Measurements from ENCODE around the gene MAST2. TPM values are rescaled to one million over a fixed set of nuclear protein-coding genes. Genes with fewer than 3 reads are reported as not detected.
A peak's percentile ranks its signal among the peaks of the same experiment; 100 is the strongest.

Gene MAST2
- total and polyA plus RNA-seq, 2 of the 4 experiments (the other 2 are of a cell fraction), result 14.2 to 41.0 TPM

DNA sequence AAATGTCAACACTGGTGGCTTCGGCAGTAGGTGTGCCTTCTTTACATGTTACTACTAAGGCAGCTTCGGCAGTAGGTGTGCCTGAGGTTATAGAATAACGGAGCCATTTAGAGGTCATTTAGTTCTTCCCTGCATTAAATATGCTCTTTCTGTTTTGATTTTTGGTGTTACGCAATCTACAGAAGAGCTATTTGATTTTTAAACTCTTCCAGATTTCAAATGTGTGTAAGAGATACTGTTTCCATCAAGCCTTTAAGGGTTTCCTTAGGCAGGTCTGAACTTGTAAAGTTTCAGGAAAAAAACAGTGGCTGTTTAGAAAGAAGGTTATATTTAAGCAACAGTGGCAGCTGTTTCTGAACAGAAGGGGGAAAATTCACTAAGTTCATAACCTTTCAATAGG is 274.2 kb downstream of the MAST2 start:
- no peak overlapping the region for H3K4me2 ChIP-seq (ENCODE audit: low read depth, low read length)
- H3K79me1 ChIP-seq (ENCODE audit: low read depth in 1 of 2, low read length in 2 of 2), result peaks cover 0 to 4% of the 10 kb centered on the region in 2 experiments; a peak in 1 of 4 replicates
- no peak overlapping the region for H4K91ac ChIP-seq (ENCODE audit: insufficient read depth, low read depth, low read length)
- H3K4me1 ChIP-seq (ENCODE audit: control insufficient read depth, insufficient read depth, low read length), result no peaks in the 10 kb centered on the region
- no peak overlapping the region for H4K8ac ChIP-seq (ENCODE audit: low read depth in 2 of 2, low read length in 2 of 2)
- no peak overlapping the region for H3K14ac ChIP-seq (replicated peaks; ENCODE audit: low read depth, low read length)
- DNase-seq, result no peak
- H2AFZ ChIP-seq (replicated peaks; ENCODE audit: low read length, poor library complexity), result no peak overlapping the region
- ChIA-PET POLR2A (ENCODE audit: unreplicated experiment) (no interaction called here), CTCF (interaction anchor here (0.6 kb wide), 1 partner anchor 15 kb away, joined by 3 read pairs; no protein-coding TSS in a partner anchor)
- no peak overlapping the region for H2AK5ac ChIP-seq (ENCODE audit: low read depth, low read length)
- H3K9ac ChIP-seq (ENCODE audit: low read depth, low read length), result no peak overlapping the region
- H2BK15ac ChIP-seq (ENCODE audit: low read depth, low read length), result no peak overlapping the region
- H3K9me1 ChIP-seq (ENCODE audit: insufficient read depth, low read length), result no peaks in the 10 kb centered on the region
- H3K27ac ChIP-seq (ENCODE audit: insufficient read depth, low read length), result no peak overlapping the region
- H2BK5ac ChIP-seq (ENCODE audit: low read depth, low read length, poor library complexity, severe bottlenecking), result no peak overlapping the region
- H3K4ac ChIP-seq (ENCODE audit: low read depth, low read length), result no peak overlapping the region
- H3K4me3 ChIP-seq (ENCODE audit: insufficient read depth, low read depth, low read length), result no peak overlapping the region
- no peaks in the 10 kb centered on the region for H4K20me1 ChIP-seq (ENCODE audit: insufficient read depth, low read length)
- no peak overlapping the region for H3K23ac ChIP-seq (ENCODE audit: low read depth, low read length)
- intact Hi-C loops (cut with micrococcal nuclease), result loop anchor here (5.0 kb wide), 1 partner anchor 40 kb away; no protein-coding TSS in a partner anchor
- TF ChIP-seq CEBPB (IDR thresholded peaks at IDR 0.05; ENCODE audit: low read depth, low read length), result peak; percentile 94
- no peak for TF ChIP-seq RAD21 (IDR thresholded peaks at IDR 0.05; ENCODE audit: low read length)
- no peak overlapping the region for H2AK9ac ChIP-seq (replicated peaks; ENCODE audit: low read depth, low read length, poor library complexity)
- dilution Hi-C loops (cut with HindIII; ENCODE audit: low sequenced_read_pairs, unreplicated experiment), result no loop called here
- in situ Hi-C loops (cut with MboI; ENCODE audit: low sequenced_read_pairs), result no loop called here
- no peak overlapping the region for H3K18ac ChIP-seq (ENCODE audit: low read depth, low read length)
- H3K9me3 ChIP-seq (ENCODE audit: control insufficient read depth, insufficient read depth, low read length), result no peaks in the 10 kb centered on the region
- ATAC-seq (ENCODE audit: low read depth), result no peak
- 0 out of 2 replicates have a peak, but pooled peaks cover 2% of the 10 kb centered on the region for H3K36me3 ChIP-seq (ENCODE audit: control insufficient read depth, insufficient read depth, low read length)
- H2BK120ac ChIP-seq (ENCODE audit: low read depth, low read length), result no peak overlapping the region
- H2BK20ac ChIP-seq (ENCODE audit: low read depth, low read length), result no peak overlapping the region
- H3K56ac ChIP-seq (ENCODE audit: extremely low read depth, insufficient read depth, low read length), result no peak overlapping the region
- no TSS peak for BruUV-seq (replicated peaks)
- H4K5ac ChIP-seq (ENCODE audit: low read depth, low read length), result no peak overlapping the region
- H3K27me3 ChIP-seq (ENCODE audit: control insufficient read depth, insufficient read depth, low read length), result no peaks in the 10 kb centered on the region
- no CpG with 5 or more reads among the region's 4 CpGs for WGBS, 2 experiments (ENCODE audit: extremely low coverage in 2 of 2, insufficient read length in 1 of 2)

All from IMR-90 (cell line).